ENCODE measurements around the gene IL24. TPM values are rescaled to one million over a fixed set of nuclear protein-coding genes. Genes with fewer than 3 reads are reported as not detected.

Gene IL24
- polyA plus RNA-seq, 2 of the 4 experiments (the other 2 are of a cell fraction): 0.04 TPM; not detected in 1

DNA sequence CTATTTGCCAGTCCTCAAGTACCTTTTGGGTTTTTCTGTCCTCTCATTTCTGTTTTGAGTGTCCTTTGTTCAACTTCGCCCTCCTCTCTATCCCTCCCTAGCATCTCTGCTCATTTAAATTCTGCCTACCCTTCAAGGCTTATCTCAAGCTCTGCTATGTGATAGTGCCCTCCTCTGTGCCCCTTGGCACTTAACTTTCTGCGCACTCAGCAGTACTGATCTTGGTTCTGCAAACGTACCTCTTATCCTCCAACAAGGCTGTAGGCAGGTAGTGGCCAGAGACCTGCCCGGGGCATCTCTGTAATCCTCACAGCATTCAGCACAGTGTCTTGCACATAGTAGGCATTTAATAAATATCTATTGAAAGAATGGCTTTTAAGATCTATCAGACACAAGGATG is 37.1 kb upstream of the IL24 start:
- FAIRE-seq: no peak
- Histone ChIP-seq H3K4me3 (no peak overlapping the region), H3K4me2 (no peak overlapping the region), H3K4me1 (peaks cover 1% of the 10 kb centered on the region; the same call in 1 of the 3 replicates), H3K9me3 (no peaks in the 10 kb centered on the region), H3K27ac (no peak overlapping the region)
- ChIA-PET CTCF (interaction anchor here (1.0 to 1.8 kb wide), 7 partner anchors 12 to 125 kb away, joined by 3 to 11 read pairs (median 4); no protein-coding TSS in a partner anchor), POLR2A (no interaction called here)
- TF ChIP-seq MAFK (IDR thresholded peaks at IDR 0.05; ENCODE audit: partially characterized antibody) (peak; percentile 59), HEYL (CRISPR knock-in tag; IDR thresholded peaks at IDR 0.05) (no peak)
- DNase-seq (ENCODE audit: low read depth in 1 of 2, low spot score in 1 of 2): no peak
- WGBS (ENCODE audit: missing lambda C conversion rate): 41% methylated on average over 4 of the region's 4 CpGs
- no peak for ATAC-seq

- WGBS (ENCODE audit: missing lambda C conversion rate): 8% methylated on average over 1 of the region's 1 CpG
- ATAC-seq (no peak), FAIRE-seq (no peak), DNase-seq (ENCODE audit: low read depth in 1 of 2, low spot score in 1 of 2) (no peak)
- no peaks in the 10 kb centered on the region for H3K9me3 ChIP-seq
- ChIA-PET POLR2A (no interaction called here), CTCF (interaction anchor here (2.4 kb wide), 1 partner anchor 46 kb away, joined by 13 read pairs; no protein-coding TSS in a partner anchor)
- H3K4me3 ChIP-seq: no peak overlapping the region
- no peak overlapping the region for H3K27ac ChIP-seq
- TF ChIP-seq NR3C1 (IDR thresholded peaks at IDR 0.05): no peak
- TF ChIP-seq POLR2AphosphoS2 (conservative IDR thresholded peaks at IDR 0.05; ENCODE audit: low read length): no peak
- no peak for TF ChIP-seq CTCF (IDR thresholded peaks at IDR 0.05)
- TF ChIP-seq MAZ (IDR thresholded peaks at IDR 0.05; ENCODE audit: borderline replicate concordance, low read depth, low read length): no peak
- TF ChIP-seq HES2 (IDR thresholded peaks at IDR 0.05): no peak
- no peak for TF ChIP-seq RARB (CRISPR knock-in tag; IDR thresholded peaks at IDR 0.05)
- TF ChIP-seq ATOH8 (CRISPR knock-in tag; IDR thresholded peaks at IDR 0.05; ENCODE audit: low read depth): no peak
- no peak for TF ChIP-seq KDM5A (IDR thresholded peaks at IDR 0.05)
- TF ChIP-seq ELK1 (IDR thresholded peaks at IDR 0.05; ENCODE audit: low read depth, low read length): no peak
- TF ChIP-seq ZC3H11A (IDR thresholded peaks at IDR 0.05): no peak
- TF ChIP-seq HOXB13 (CRISPR knock-in tag; IDR thresholded peaks at IDR 0.05; ENCODE audit: low read depth): no peak
- no peak for TF ChIP-seq EHMT2 (IDR thresholded peaks at IDR 0.05; ENCODE audit: low read depth)
- no peak for TF ChIP-seq USF2 (IDR thresholded peaks at IDR 0.05)
- TF ChIP-seq HOXB5 (CRISPR knock-in tag; IDR thresholded peaks at IDR 0.05): no peak
- TF ChIP-seq HDAC2 (IDR thresholded peaks at IDR 0.05): no peak
- TF ChIP-seq MAX (IDR thresholded peaks at IDR 0.05): no peak
- peaks cover 7% of the 10 kb centered on the region; the same call in 1 of the 3 replicates for H3K4me1 ChIP-seq
- no peak overlapping the region for H3K4me2 ChIP-seq
These were observed 34.0 kb upstream of the IL24 start for GRCh38 chr1:206863266-206863665.
